OCI-LY7 (cell line): ENCODE measurements around the gene DNAJC5G. TPM values are rescaled to one million over a fixed set of nuclear protein-coding genes. Genes with fewer than 3 reads are reported as not detected.

Source experiments
- BruUV-seq: library from RNA; stranded (reverse); fragments of 400-500 nt; replicated peaks from 2 replicates; lab custom pipeline; 2021; lab: Mats Ljungman, UMichigan
- CTCF ChIA-PET: fragments of 300-600 bp; sonication (Branson Sonifier 250); formaldehyde crosslinking; loops from one replicate; lab custom pipeline; 2022; ENCODE audit warnings: antibody characterized with exemption; ENCODE audit not compliant: unreplicated experiment; lab: Charles Lee
- POLR2A ChIA-PET: fragments of 300-600 bp; sonication (Branson Sonifier 250); formaldehyde crosslinking; loops from one replicate; lab custom pipeline; 2022; ENCODE audit warnings: antibody characterized with exemption; lab: Charles Lee
- DNase-seq: peaks from one replicate; pipeline ENCODE4 v3.0.0-alpha.2; 2015; ENCODE audit warnings: low spot score
- H2AFZ ChIP-seq: fragments of 200-600 bp; sonication (generic), shearing (Covaris generic); 2 replicates; pipeline ENCODE4 v1.6.1; 2014; ENCODE audit warnings: mild to moderate bottlenecking, antibody characterized with exemption, low read length, moderate library complexity
- H3K27ac ChIP-seq: fragments of 200-600 bp; sonication (generic); 2 replicates; pipeline ENCODE4 v1.5.1; 2014; ENCODE audit warnings: mixed run types, low read depth, mild to moderate bottlenecking, moderate library complexity, low read length, inconsistent platforms; ENCODE audit not compliant: poor library complexity, severe bottlenecking
- H3K36me3 ChIP-seq: fragments of 200-600 bp; sonication (generic); 2 replicates; pipeline ENCODE4 v1.6.1; 2014; ENCODE audit warnings: mild to moderate bottlenecking, antibody characterized with exemption, low read length, moderate library complexity, mixed read lengths; ENCODE audit not compliant: insufficient read depth
- H3K4me1 ChIP-seq: fragments of 200-600 bp; sonication (generic); 2 replicates; pipeline ENCODE4 v1.5.1; 2014; ENCODE audit warnings: mild to moderate bottlenecking, low read length; ENCODE audit not compliant: insufficient read depth, poor library complexity, severe bottlenecking
- H3K4me2 ChIP-seq: fragments of 200-600 bp; sonication (generic); 2 replicates; pipeline ENCODE4 v1.6.1; 2014; ENCODE audit warnings: mild to moderate bottlenecking, low read length
- H3K4me3 ChIP-seq: fragments of 200-600 bp; sonication (generic); 2 replicates; pipeline ENCODE4 v1.5.1; 2014; ENCODE audit warnings: mild to moderate bottlenecking, low read depth, low read length; ENCODE audit not compliant: poor library complexity, severe bottlenecking
- H3K79me2 ChIP-seq: fragments of 200-600 bp; sonication (generic); 2 replicates; pipeline ENCODE4 v1.6.1; 2016; ENCODE audit warnings: low read depth, mild to moderate bottlenecking, low read length, moderate library complexity, mixed read lengths; ENCODE audit not compliant: insufficient read depth
- H3K9me2 ChIP-seq: fragments of 200-600 bp; sonication (generic); 2 replicates; pipeline ENCODE4 v1.6.1; 2016; ENCODE audit warnings: mild to moderate bottlenecking, low read length, mixed read lengths; ENCODE audit not compliant: insufficient read depth
- H3K9me3 ChIP-seq: fragments of 200-600 bp; sonication (generic); 2 replicates; pipeline ENCODE4 v1.6.1; 2014; ENCODE audit warnings: mild to moderate bottlenecking, mixed run types, low read length, mixed read lengths
- H4K20me1 ChIP-seq: fragments of 200-600 bp; sonication (generic); 2 replicates; pipeline ENCODE4 v1.6.1; 2014; ENCODE audit warnings: mild to moderate bottlenecking, antibody characterized with exemption, low read length, moderate library complexity, mixed read lengths; ENCODE audit not compliant: insufficient read depth
- CTCF ChIP-seq: fragments of 200-600 bp; sonication (generic); conservative IDR thresholded peaks from 2 replicates; pipeline ENCODE4 v1.5.1; 2014; ENCODE audit warnings: mild to moderate bottlenecking, antibody characterized with exemption, low read length, moderate library complexity, mixed read lengths
- EZH2phosphoT487 ChIP-seq: fragments of 200-600 bp; sonication (generic); IDR thresholded peaks from 2 replicates; pipeline ENCODE4 v1.6.1; 2018; ENCODE audit warnings: low read depth, borderline replicate concordance, mild to moderate bottlenecking, mixed run types, antibody characterized with exemption, low read length, moderate library complexity, mixed read lengths
- intact Hi-C: fragments of 100-400 bp; cut with micrococcal nuclease; formaldehyde crosslinking; loops from one replicate; pipeline ENCODE4 v1.10.0; 2022; ENCODE audit not compliant: unreplicated experiment
- total RNA-seq, 2 experiments: library from RNA; depleted of rRNA in 1 of 2; stranded (reverse); fragments of >200 nt in 1 of 2; shearing (Covaris generic) in 1 of 2; gene quantifications; 2 replicates each; pipeline ENCODE4 v1.2.3, GENCODE V29; 2014 to 2022

Gene DNAJC5G
- total RNA-seq, 2 experiments from 2014 or later = 4.7 to 18.2 TPM

GRCh38 chr2:27313882-27314645 lies 38.8 kb downstream of the DNAJC5G start:
- H3K4me3 ChIP-seq = no peak overlapping the region
- no peaks in the 10 kb centered on the region for H3K79me2 ChIP-seq
- no peak overlapping the region for H2AFZ ChIP-seq
- H3K9me2 ChIP-seq = no peaks in the 10 kb centered on the region
- peaks cover 6% of the 10 kb centered on the region for H3K36me3 ChIP-seq
- H3K4me1 ChIP-seq = no peaks in the 10 kb centered on the region
- TF ChIP-seq CTCF (no peak), EZH2phosphoT487 (no peak)
- CTCF ChIA-PET = no interaction called here
- H4K20me1 ChIP-seq = no peaks in the 10 kb centered on the region
- no peak for DNase-seq
- intact Hi-C loops = no loop called here
- H3K27ac ChIP-seq = no peak overlapping the region
- BruUV-seq = no TSS peak
- no peak overlapping the region for H3K4me2 ChIP-seq
- H3K9me3 ChIP-seq = no peaks in the 10 kb centered on the region
- POLR2A ChIA-PET = interaction anchor here (0.6 kb wide), 1 partner anchor 32 kb away, joined by 3 read pairs; the partner anchor contains the start of gene TRIM54

- Histone ChIP-seq H3K79me2 (no peaks in the 10 kb centered on the region), H2AFZ (no peak overlapping the region), H3K36me3 (peaks cover 2% of the 10 kb centered on the region), H3K9me2 (no peaks in the 10 kb centered on the region), H3K4me1 (no peaks in the 10 kb centered on the region), H3K27ac (no peak overlapping the region), H3K4me2 (no peak overlapping the region), H3K4me3 (no peak overlapping the region), H3K9me3 (no peaks in the 10 kb centered on the region), H4K20me1 (no peaks in the 10 kb centered on the region)
- TF ChIP-seq CTCF = no peak
- TF ChIP-seq EZH2phosphoT487 = no peak
- DNase-seq = no peak
- BruUV-seq = no TSS peak
- POLR2A ChIA-PET = no interaction called here
- intact Hi-C loops = no loop called here
- CTCF ChIA-PET = no interaction called here
Observed at GRCh38 chr2:27314709-27315108, 39.5 kb downstream of the DNAJC5G start.

GRCh38 chr2:27315122-27315521 lies 39.9 kb downstream of the DNAJC5G start:
- ChIA-PET POLR2A (interaction anchor here (0.6 kb wide), 1 partner anchor 17 kb away, joined by 3 read pairs; no protein-coding TSS in a partner anchor), CTCF (no interaction called here)
- no TSS peak for BruUV-seq

More at GRCh38 chr2:27315122-27315521, 39.9 kb downstream of the DNAJC5G start:
- no peaks in the 10 kb centered on the region for H4K20me1 ChIP-seq
- H3K36me3 ChIP-seq = no peaks in the 10 kb centered on the region; the same call in 1 of the 2 replicates
- no peaks in the 10 kb centered on the region for H3K4me1 ChIP-seq
- no peaks in the 10 kb centered on the region for H3K9me3 ChIP-seq
- no peaks in the 10 kb centered on the region for H3K79me2 ChIP-seq
- intact Hi-C loops = no loop called here
- TF ChIP-seq CTCF = no peak
- TF ChIP-seq EZH2phosphoT487 = no peak
- no peaks in the 10 kb centered on the region for H3K9me2 ChIP-seq
- H3K4me2 ChIP-seq = no peak overlapping the region
- no peak overlapping the region for H3K4me3 ChIP-seq
- no peak overlapping the region for H3K27ac ChIP-seq
- no peak overlapping the region for H2AFZ ChIP-seq
- DNase-seq = no peak
